Measurements from ENCODE around the gene RHO.
A peak's percentile ranks its signal among the peaks of the same experiment; 100 is the strongest.
"Not testable (repeated sequence)": the region's sequence is repeated elsewhere in the genome, so short reads cannot be mapped to it uniquely, and the experiment has no call there.

Gene RHO

GRCh38 chr3:129487183-129487867 is 41.1 kb upstream of the RHO start:
- Histone ChIP-seq H2AFZ (ENCODE audit: low read length) (no peak overlapping the region), H3K4me3 (ENCODE audit: low read depth, low read length, poor library complexity, severe bottlenecking) (no peak overlapping the region), H3K79me2 (ENCODE audit: insufficient read depth, low read length) (no peaks in the 10 kb centered on the region), H3K36me3 (ENCODE audit: insufficient read depth, low read length) (0 out of 2 replicates have a peak, but pooled peaks cover 5% of the 10 kb centered on the region), H3K4me2 (ENCODE audit: low read length) (no peak overlapping the region), H3K4me1 (ENCODE audit: insufficient read depth, low read length, severe bottlenecking) (no peaks in the 10 kb centered on the region), H3K9me3 (ENCODE audit: low read length) (no peaks in the 10 kb centered on the region), H3K9me2 (ENCODE audit: low read depth, low read length) (no peaks in the 10 kb centered on the region), H3K27ac (ENCODE audit: low read depth, low read length, poor library complexity, severe bottlenecking) (no peak overlapping the region), H4K20me1 (ENCODE audit: insufficient read depth, low read length) (no peaks in the 10 kb centered on the region), H3K27me3 (ENCODE audit: insufficient read depth, low read length) (no peaks in the 10 kb centered on the region), H3K9ac (ENCODE audit: low read length) (no peak overlapping the region), H3F3A (ENCODE audit: insufficient read depth, low read length) (no peaks in the 10 kb centered on the region)
- no peak for TF ChIP-seq EZH2 (IDR thresholded peaks at IDR 0.05; ENCODE audit: borderline replicate concordance, low read length)
- no peak for TF ChIP-seq CTCF (IDR thresholded peaks at IDR 0.05; ENCODE audit: low read length)

GRCh38 chr3:129487868-129488335 is 40.5 kb upstream of the RHO start:
- not testable (repeated sequence) for H3K79me2 ChIP-seq (ENCODE audit: insufficient read depth, low read length); H3K9ac ChIP-seq (ENCODE audit: low read length); H3K4me2 ChIP-seq (ENCODE audit: low read length); H3K4me1 ChIP-seq (ENCODE audit: insufficient read depth, low read length, severe bottlenecking); H3K4me3 ChIP-seq (ENCODE audit: low read depth, low read length, poor library complexity, severe bottlenecking); H3K9me2 ChIP-seq (ENCODE audit: low read depth, low read length); H3K36me3 ChIP-seq (ENCODE audit: insufficient read depth, low read length); H3K27ac ChIP-seq (ENCODE audit: low read depth, low read length, poor library complexity, severe bottlenecking); H3K9me3 ChIP-seq (ENCODE audit: low read length); H2AFZ ChIP-seq (ENCODE audit: low read length); H3F3A ChIP-seq (ENCODE audit: insufficient read depth, low read length); H3K27me3 ChIP-seq (ENCODE audit: insufficient read depth, low read length); H4K20me1 ChIP-seq (ENCODE audit: insufficient read depth, low read length)

- not testable (repeated sequence) for H3K4me2 ChIP-seq (ENCODE audit: low read length); H3K4me1 ChIP-seq (ENCODE audit: insufficient read depth, low read length, severe bottlenecking); H3K79me2 ChIP-seq (ENCODE audit: insufficient read depth, low read length); H3K9me2 ChIP-seq (ENCODE audit: low read depth, low read length); H3K9me3 ChIP-seq (ENCODE audit: low read length); H3K27ac ChIP-seq (ENCODE audit: low read depth, low read length, poor library complexity, severe bottlenecking); H3K9ac ChIP-seq (ENCODE audit: low read length); H3K36me3 ChIP-seq (ENCODE audit: insufficient read depth, low read length); H2AFZ ChIP-seq (ENCODE audit: low read length); H3F3A ChIP-seq (ENCODE audit: insufficient read depth, low read length); H4K20me1 ChIP-seq (ENCODE audit: insufficient read depth, low read length); H3K4me3 ChIP-seq (ENCODE audit: low read depth, low read length, poor library complexity, severe bottlenecking); H3K27me3 ChIP-seq (ENCODE audit: insufficient read depth, low read length)
Observed at GRCh38 chr3:129489258-129489657, 39.2 kb upstream of the RHO start.

- Histone ChIP-seq H3K9ac (ENCODE audit: low read length) (no peak overlapping the region), H3K4me3 (ENCODE audit: low read depth, low read length, poor library complexity, severe bottlenecking) (no peak overlapping the region), H3F3A (ENCODE audit: insufficient read depth, low read length) (no peaks in the 10 kb centered on the region), H3K79me2 (ENCODE audit: insufficient read depth, low read length) (no peaks in the 10 kb centered on the region), H3K27ac (ENCODE audit: low read depth, low read length, poor library complexity, severe bottlenecking) (no peak overlapping the region), H3K27me3 (ENCODE audit: insufficient read depth, low read length) (no peaks in the 10 kb centered on the region), H2AFZ (ENCODE audit: low read length) (no peak overlapping the region), H3K4me2 (ENCODE audit: low read length) (no peak overlapping the region), H3K9me3 (ENCODE audit: low read length) (no peaks in the 10 kb centered on the region), H4K20me1 (ENCODE audit: insufficient read depth, low read length) (no peaks in the 10 kb centered on the region), H3K9me2 (ENCODE audit: low read depth, low read length) (no peaks in the 10 kb centered on the region), H3K36me3 (ENCODE audit: insufficient read depth, low read length) (no peaks in the 10 kb centered on the region), H3K4me1 (ENCODE audit: insufficient read depth, low read length, severe bottlenecking) (no peaks in the 10 kb centered on the region)
- TF ChIP-seq CTCF (IDR thresholded peaks at IDR 0.05; ENCODE audit: low read length) (peak; percentile 98), EZH2 (IDR thresholded peaks at IDR 0.05; ENCODE audit: borderline replicate concordance, low read length) (no peak)
Observed at GRCh38 chr3:129490273-129490675, 38.2 kb upstream of the RHO start.

- not testable (repeated sequence) for H3K9me2 ChIP-seq (ENCODE audit: low read depth, low read length); H3K27ac ChIP-seq (ENCODE audit: low read depth, low read length, poor library complexity, severe bottlenecking)
Observed at GRCh38 chr3:129491077-129491476, 37.4 kb upstream of the RHO start.

More at GRCh38 chr3:129491077-129491476, 37.4 kb upstream of the RHO start:
- H3K36me3 ChIP-seq (ENCODE audit: insufficient read depth, low read length); H3K4me2 ChIP-seq (ENCODE audit: low read length); H3K4me3 ChIP-seq (ENCODE audit: low read depth, low read length, poor library complexity, severe bottlenecking); H2AFZ ChIP-seq (ENCODE audit: low read length); H3K4me1 ChIP-seq (ENCODE audit: insufficient read depth, low read length, severe bottlenecking); H3F3A ChIP-seq (ENCODE audit: insufficient read depth, low read length); H3K79me2 ChIP-seq (ENCODE audit: insufficient read depth, low read length); H3K9me3 ChIP-seq (ENCODE audit: low read length); H3K9ac ChIP-seq (ENCODE audit: low read length); H4K20me1 ChIP-seq (ENCODE audit: insufficient read depth, low read length); H3K27me3 ChIP-seq (ENCODE audit: insufficient read depth, low read length): not testable (repeated sequence)
